Stimulated activated CD8-positive, alpha-beta memory T cell treated with anti-CD3 and anti-CD28 coated beads, Interleukin-4, amount 100 ng/mL, for 4 hours (primary cell): ENCODE data around the gene INPP5B.
"Not testable (repeated sequence)": the region's sequence is repeated elsewhere in the genome, so short reads cannot be mapped to it uniquely, and the experiment has no call there.

Experiments
- DNase-seq, 2 donors: peaks; one replicate each; pipeline ENCODE4 v3.0.0-alpha.2; 2020; ENCODE audit warnings: low read depth in 2 of 2, low spot score in 1 of 2

INPP5B gene

DNA sequence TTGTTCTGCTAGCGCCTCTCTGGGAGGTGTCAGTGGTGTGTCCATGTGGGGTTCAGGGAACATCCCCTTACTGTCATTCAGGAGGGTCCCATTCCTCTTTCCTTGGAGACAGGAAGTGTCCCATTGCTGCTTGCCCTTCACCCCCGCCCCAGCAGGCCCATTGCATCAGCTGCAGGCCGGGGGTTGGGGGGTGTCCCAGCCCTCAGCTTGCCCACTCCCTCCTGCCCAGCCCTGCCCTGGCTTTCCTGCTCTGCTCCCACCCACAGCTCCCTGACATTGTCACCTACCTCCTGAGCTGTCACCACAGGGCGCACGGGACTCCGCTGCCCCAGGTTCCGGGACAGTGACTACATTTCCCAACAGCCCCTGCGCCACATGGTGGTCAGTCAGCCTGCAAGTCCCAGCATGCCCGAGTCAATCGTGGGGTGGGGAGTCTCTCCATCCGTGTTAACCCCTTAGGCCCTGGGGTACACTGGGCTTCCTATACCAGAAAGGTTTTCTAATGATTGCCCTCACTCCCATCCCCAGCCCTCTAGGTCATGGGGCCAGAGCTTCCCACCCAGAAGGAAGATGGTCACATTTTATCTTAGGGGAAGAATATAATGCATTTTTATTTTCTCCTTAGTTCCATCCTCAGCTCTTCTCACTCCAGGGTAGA is at the start of gene INPP5B:
Gene INPP5B (minus strand): TSS at position 351 of the 658 bp plus-strand sequence. CDS start 745 bp downstream, outside the sequence.
- peak; percentile 38 to 50 for DNase-seq

DNA sequence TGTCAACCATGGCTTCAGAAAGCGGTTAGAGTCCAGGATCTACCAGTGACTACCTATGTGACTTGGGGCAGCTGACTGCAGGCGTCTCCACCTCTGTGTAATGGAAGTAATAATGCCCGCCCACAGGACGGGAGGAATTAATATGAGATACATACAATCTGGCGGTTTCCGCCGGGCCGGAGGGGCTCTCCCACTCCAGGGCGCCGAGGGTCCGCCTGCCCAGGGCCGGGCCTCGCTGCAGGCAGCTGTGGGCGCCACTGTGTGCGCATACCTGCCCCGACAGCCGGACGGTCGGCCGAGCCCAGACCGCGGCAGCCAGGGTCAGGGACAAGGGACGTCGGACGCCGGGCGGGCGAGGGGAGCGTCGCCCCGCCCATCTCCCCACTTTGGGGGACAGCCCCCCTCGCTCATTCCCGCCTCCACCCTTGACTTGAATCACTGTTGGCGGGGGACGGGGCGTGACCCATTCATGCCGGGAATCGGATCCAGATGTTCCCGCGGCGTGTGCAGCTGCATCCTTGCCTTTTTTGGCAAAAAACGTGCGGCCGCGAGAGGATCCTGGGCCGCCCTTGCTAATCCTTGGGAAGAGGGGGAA is 49.0 kb upstream of the INPP5B start:
- no peak for DNase-seq

DNA sequence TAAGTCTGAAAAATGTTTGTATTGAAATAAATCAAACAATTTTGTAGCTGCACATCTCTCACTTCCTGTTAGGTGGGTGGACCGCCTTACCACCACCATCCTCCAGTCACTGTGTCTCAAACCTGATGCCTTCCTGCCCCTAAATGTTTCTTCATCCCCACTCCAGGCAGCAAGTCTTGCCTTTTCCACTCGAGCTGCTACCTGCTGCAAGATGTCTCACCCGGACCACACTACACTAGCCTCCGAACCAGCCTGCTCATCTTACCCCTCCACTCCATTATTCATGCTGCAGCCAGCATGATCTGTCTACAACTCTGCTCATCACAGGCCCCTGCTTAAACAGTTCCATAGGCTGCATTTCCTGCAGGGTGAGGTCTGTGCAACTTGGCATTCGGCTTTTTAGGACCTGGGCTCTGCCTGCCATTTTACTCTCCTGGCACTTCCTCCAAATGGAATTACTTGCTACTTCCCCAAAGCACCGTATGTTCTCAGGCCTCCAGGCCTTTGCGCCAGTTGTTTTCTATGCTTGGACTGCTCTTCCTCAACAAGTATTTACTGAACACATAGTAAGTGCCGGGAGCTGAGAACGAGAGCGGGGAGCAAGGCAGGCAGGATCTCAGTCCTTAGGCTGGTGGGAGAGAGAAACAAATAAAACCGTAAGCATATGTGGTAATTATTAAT is 48.2 kb upstream of the INPP5B start:
- no peak for DNase-seq

DNA sequence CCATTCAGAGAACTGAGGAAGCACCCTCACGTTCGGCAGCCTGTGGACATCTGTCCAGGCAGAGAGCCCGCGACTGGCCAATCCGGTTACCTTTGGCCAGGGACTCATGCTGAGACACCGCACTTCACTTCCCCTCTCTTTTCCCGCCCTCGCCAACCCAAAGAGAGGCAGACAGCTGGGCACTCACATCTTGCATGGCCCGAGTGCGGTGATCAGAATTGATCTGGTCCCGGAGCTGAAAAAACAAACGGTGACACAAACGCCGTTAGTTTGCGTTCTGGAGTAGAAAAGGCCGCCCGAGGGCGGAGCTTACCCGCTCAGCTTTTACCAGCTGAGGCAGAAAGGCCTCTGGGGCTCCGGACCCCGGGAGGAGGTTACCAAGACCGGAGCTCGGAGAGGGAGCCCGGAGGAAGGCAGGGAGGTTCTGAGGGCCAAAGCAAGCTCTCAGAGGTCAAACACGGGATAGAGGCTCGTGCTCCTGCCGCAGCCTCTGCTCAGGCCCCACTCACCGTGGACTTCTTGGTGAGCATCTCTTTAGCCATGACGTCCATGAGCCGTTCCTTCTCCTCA is 42.6 kb upstream of the INPP5B start:
- DNase-seq, result no peak

DNA sequence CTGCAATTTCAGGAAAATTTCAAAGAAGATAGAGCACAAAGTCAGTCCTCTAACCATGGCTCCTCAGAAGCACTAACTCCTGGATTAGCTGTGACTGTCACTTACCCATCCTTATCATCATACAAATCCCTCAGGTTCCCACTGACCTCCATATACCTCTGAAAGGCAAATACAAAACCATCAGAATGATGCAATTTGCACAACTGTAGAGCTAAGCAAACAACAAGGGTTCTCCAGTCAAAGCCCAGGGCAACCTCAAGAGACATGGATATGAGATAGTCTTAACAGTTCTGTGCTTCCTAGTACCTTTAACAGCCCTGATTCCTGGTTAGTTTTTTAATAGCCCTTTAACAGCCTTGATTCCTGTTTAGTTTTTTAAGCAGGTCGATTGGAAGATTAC is 40.8 kb upstream of the INPP5B start:
- no peak for DNase-seq

DNA sequence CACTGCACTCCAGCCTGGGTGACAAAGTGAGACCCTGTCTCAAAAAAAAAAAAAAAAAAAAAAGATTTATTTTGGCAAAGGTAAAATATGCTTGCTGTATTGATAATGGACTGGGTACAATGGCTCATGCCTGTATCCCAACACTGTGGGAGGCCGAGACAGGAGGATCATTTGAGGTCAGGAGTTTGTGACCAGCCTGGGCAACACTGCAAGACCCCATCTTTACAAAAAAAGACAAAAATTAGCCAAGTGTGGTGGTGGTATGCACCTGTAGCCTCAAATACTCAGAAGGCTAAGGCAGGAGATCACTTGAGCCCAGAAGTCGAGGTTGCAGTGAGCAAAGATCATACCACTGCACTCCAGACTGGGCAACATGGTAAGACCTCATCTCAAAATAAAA is 36.7 kb upstream of the INPP5B start:
- no peak for DNase-seq

DNA sequence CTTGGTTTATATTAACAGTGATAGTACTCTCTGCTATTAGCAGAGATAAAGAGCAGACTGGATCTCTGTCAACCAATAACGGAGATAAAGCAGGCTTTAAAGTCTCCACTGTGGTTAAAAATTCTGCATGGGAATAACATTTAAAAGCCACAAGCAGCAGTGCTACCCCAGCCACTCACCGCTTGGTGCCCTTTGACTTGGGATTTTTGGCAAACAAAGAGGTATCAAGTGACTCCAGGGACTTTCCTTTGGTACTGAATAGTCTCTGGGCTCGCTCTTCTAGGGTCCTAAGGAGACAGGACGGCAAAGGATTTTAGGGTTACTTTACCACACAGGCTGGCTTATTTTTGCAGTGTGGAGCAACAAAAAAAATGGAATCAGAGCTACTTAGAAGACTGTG is 31.7 kb upstream of the INPP5B start:
- no peak for DNase-seq

DNA sequence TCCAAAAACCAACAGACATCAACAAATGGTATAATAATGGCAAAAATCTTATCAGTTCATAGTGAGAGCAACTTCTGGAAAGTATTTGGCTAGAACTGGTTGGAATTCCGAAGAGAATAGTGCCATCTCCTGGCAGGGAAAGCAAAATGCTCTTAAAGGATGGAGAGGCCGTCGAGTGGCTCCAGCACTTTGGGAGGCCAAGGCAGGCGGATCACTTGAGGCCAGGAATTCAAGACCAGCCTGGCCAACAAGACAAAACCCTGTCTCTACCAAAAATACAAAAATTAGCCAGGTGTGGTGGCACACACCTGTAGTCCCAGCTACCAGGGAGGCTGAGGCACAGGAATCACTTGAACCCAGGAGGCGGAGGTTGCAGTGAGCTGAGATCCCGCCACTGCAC is 28.2 kb upstream of the INPP5B start:
- DNase-seq, result not testable (repeated sequence)

DNA sequence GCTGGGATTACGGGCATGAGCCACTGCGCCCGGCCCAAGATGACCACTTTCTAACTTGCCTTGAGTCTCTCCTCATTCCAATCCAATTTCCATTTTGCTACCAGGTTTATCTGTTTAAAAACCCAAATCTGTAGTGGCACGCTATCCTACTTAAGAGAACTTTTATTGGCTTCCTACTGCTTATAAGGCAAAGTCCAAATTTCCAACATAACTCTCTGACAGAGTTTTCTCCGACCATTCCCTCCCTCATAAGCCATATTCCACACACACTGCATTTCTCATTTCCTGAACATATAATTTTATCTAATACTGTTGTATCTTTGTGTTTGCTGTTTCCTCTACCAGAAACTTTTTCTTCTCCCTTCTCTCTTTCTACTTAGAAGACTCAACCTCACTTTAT is 27.7 kb upstream of the INPP5B start:
- no peak for DNase-seq

DNA sequence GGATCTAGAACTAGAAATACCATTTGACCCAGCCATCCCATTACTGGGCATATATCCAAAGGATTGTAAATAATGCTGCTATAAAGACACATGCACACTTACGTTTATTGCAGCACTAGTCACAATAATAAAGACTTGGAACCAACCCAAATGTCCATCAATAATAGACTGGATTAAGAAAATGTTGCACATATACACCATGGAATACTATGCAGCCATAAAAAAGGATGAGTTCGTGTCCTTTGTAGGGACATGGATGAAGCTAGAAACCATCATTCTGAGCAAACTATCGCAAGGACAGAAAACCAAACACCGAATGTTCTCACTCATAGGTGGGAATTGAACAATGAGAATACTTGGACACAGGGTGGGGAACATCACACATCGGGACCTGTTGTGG is 26.8 kb upstream of the INPP5B start:
- DNase-seq, result not testable (repeated sequence)

DNA sequence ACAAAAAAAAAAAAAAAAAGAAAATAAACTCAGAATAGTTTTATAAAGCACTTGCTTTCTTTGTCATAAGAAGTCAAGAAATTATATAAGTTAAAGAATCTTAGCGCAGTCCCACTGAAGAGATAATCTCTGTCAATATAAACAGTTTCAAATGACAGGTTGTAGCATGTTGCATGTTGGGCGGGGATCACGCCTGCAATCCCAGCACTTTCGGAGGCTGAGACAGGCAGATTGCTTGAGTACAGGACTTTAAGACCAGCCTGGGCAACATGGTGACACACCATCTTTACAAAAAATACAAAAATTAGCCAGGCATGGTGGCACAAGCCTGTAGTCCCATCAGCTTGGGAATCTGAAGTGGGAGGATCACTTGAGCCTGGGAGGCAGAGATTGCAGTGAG is 18.4 kb upstream of the INPP5B start:
- DNase-seq, result no peak

DNA sequence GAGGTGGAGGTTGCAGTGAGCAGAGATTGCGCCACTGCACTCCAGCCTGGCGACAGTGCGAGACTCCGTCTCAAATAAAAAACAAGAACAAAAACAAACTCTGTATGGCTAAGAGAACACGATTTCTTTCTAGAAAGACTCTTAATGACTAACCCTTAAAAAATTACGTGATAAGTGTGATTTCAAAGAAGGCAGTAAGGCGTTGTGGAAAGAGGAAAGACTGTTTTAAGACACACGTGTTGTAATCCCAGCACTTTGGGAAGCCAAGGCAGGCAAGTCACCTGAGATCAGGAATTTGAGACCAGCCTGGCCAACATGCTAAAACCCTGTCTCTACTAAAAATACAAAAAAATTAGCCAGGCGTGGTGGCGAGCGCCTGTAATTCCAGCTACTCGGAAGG is 17.3 kb upstream of the INPP5B start:
- DNase-seq, result not testable (repeated sequence)

DNA sequence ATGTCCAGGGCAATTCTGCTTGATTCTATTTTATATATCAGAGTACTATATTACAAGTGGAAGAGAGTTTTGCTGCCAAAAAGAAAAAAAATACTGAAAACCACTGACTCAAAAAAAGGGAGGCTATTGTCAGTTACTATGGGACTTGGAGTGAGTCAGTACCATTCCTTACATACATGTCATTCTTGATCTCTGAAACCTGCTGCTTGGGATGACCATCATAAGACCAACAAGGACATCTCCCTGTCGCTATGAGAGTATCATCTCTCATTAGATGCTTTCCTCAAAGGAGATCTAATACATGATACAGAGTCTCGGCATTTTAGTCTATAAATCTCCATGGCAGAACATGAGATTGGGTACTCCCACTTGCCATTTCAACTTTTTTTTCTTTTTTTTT is 11.8 kb upstream of the INPP5B start:
- DNase-seq, result no peak

DNA sequence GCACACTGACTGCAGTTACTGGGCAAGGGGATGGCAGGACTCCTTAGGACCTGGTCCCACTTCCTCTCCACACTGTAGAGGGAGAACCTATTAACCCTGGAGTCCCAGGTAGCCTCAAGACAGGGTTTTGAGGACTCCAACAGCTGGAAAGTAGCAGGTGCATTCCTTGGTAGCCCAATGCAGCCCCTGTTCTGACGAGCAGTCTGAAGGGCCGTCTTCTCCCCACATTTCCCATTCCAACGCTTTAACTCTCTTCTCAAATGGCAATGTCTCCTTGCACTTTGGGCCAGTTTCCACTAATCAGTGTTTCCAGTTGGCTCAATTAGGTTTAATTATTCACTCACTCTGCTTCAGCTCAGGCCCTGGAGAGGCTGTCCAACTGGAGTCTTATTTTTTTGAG is 8.8 kb upstream of the INPP5B start:
- no peak for DNase-seq

DNA sequence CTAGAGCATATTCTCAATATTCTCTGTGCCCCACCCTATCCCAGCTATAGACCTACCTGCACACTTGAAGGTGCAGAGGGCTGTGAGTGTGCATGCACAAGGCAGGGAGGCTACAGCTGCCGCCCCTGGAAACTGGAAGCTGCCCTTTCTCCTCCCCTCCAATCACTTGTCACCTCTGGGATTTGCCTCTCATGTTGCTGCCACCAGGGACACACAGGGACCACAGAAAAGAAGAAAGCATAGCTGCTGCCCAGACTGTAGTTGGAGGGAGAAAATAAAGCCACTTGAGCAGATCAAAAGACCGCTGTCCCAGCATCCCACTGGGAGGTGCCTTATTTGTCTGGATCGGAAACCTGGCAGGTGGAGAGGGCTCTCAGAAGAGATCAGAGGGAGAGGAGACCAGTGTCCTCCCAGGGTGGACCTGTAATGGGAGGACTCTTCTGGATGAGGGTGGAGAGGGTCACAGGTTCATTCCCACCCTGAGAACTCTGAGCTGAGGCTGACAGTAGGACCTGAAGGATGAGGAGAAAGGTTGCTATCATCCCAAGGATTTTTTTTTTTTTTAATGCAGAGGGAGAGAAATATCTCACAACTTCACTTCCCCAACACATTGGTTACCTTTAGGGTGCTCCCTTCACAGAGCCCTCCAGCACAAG is 7.6 kb upstream of the INPP5B start:
- DNase-seq, result no peak

DNA sequence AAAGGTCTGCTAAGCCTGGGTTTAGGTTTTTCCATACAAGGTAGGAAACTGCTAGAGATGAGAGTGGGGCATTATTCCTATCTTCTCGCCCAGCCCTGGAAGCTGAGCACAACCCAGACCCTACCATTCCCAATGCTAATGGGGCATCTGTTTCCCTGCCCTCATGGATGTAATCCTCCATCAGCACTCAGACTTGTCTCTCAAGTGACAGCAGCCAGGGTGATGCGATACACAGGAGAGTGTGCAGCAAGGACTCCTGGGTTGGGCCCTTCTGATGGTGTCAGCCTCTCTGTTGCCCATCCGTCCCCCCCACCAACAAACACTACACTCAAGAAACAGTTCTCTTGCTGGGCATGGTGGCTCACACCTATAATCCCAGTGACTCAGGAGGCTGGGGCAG is 5.9 kb upstream of the INPP5B start:
- no peak for DNase-seq

DNA sequence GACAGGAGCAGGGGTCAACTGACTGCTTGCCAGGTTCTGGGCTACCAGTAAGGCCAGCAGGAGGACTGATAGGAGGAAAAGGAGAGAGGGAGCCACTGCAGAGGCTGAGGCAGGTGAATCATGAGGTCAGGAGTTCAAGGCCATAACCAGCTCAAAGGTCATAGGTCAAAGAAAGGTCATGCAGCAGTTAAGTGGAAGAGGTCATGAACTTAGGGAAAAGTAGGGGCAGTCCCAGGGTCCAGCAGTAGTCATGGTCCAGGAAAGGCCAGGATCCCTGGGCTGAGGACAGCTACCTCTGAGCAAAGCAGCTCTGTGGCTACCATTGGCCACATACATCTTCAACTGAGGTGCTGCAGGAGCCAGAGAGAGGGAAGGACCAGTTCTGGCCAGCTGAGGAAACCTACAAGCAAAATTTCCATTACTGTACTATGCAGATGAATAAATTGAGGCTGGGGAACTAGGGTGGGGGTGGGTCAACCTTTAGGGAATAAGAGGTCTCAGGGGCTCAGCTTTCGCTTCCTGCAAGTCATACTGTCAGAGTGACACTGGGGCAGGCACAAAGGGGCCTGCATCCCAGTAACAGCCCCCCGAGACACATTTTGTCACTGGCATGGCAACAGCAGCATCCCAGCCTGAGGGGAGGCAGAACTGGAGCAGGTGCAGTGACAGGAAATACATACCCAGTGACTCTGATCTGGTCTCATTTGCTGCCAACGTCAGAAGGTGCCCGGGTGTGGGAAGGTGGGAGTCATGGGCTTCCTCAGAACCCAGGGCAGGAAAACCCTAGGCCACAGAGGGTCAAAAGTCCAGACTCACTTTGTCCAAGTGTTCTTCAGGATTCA is 5.2 kb upstream of the INPP5B start:
- DNase-seq, result no peak

DNA sequence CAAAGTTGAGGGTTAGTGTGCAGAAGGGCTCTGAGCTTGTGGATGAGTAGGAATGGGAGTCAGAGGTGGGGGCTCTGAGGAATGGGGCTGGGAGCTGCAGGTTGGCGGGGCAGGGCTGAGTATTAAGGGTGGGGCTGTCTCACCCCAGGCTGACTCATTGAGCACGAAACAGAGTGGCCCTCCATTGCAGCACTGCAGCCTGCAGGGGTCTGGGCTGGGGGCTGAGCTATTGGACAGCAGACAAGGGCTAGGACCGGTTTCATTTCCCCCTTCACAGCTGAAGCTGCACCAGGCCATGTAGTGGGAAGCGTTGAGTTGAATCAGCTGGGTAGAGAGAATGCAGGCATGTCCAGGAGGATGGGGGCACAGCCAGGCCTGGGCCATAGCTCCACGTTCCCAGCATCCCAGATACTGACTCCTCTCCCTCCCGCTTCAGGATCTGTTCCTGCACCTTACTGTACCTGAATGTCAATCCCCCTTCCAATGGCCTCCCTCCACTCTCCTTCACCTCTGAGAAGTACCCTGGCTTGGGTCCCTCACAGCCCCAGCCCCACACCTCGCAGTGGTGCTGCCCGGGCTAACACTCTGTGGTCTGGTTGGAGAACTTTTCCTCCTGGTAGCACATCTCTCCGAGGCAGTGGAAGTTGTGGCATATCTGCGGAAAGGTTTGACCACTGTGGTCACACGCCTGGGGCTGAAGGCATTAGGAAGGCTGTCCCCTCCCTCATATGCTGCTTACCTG is 4.4 kb upstream of the INPP5B start:
- DNase-seq, result no peak

DNA sequence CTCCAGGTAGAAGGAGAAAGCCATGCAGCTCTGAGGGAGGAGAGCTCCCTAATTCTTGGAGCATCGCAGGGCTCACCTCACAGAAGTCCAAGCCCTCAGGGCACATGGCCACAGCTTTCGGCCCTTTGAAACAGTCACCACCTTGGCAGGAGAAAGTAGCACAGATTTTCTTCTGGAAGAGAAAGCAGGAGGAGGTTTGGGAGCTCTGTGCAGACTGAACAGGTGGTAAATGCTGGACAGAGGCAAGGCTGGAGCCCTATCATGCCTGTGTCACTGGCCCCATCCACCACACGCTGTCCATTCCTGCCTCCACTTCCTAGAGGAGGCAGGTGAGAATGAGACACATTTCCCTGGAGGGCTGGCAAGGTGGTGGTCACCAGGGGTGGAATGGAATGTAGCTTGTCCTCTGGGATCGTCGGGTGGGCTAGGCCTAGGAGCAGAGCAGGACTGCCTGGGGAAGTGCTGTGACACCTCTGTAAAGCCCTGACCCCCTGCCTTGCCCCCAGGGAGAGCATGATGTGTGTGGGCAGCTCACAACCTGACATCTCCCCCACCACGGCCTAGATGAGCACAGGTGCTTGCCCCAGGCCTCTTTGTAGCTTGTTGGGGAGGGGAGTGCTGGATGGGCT is 2.8 kb upstream of the INPP5B start:
- no peak for DNase-seq

DNA sequence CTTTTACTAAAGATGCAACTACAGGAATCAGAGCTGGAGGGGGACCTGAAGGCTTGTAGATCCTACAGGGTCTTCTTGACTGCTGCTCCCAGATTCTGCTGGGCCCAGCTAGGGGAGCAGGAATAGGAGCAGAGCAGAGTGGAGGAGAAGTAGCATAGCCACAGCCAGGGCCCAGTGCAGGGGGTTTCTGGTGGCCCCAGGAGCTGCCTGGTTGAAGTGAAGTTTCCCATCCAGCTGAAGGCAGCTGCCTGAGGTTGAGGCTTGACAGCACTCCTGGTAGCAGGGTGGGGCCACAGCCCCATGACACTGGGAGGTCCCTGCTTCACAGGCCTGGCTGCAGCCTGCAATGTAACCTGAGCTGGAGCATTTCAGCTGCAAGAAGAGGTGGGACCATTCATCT is 2.0 kb upstream of the INPP5B start:
- no peak for DNase-seq
